Measurements from ENCODE around the gene PON2. TPM values are rescaled to one million over a fixed set of nuclear protein-coding genes. Genes with fewer than 3 reads are reported as not detected.

PON2 gene
- total RNA-seq, 2 donors from 2014 or later, result 39.1 to 49.8 TPM

DNA sequence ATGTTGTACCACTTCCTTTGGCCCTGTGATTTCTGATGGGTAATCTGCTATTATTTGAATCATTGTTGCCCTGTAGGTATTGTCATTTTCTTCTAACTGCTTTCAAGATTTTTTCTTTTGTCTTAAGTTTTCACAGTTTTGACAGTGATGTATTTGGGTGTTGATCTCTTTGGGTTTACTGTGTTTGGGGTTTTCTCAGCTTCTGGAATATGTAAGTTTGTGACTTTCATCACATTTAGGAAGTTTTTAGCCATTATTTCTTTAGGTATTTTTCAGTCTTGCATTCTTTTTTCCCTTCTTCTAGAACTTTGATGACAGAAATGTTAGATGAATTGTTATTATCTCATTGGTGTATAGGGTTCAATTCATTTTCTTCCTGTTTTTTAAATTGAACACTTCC is 23.1 kb upstream of the PON2 start:
- intact Hi-C loops (cut with DNase I), result no loop called here
- DNase-seq (ENCODE audit: low spot score), result no peak

DNA sequence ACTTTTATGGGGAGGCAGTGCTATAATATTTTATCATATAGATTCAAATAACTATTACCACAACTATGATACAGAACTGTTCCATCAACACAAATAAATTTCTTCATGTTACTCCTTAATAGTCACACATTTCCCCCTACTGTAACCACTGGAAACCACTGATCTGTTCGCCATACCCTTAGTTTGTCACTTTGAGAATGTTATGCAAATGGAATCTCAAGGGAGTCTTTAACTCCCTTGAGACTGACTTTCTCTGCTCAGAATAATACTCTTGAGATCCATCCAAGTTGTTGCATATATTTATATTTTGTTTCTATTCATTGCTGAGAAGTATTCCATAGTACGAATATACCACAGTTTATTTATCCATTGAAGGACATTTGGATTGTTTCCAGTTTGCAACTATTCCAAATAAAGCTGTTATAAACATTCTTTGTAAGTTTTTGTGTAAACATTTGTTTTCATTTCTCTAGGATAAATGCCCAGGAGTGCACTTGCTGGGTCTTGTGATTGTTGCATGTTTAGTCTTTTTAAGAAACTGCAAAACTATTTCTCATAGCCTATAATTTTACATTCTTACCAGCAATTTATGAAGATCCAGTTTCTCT is 19.7 kb upstream of the PON2 start:
- no peak for DNase-seq (ENCODE audit: low spot score)
- intact Hi-C loops (cut with DNase I), result no loop called here

DNA sequence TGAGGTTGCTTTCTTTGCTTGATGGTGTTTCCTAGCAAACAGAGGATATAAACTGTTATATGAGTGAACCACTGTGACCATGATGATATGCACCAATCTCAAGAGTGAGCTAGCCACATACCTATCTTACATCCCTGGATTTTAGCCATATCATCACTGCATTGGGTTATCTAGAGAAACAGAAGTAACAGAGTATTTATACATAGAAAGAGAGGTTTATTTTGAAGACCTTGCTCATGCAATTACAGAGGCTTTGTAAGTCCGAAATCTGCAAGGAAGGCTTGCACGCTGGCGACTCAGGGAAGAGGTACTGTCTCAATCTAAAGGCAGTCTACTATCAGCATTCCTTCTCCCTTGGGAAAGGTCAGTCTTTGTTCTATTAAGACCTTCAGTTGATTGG is 11.8 kb upstream of the PON2 start:
- intact Hi-C loops (cut with DNase I), result no loop called here
- DNase-seq (ENCODE audit: low spot score), result no peak

- DNase-seq (ENCODE audit: low spot score), result no peak
- intact Hi-C loops (cut with DNase I), result no loop called here
Observed at GRCh38 chr7:95444796-95445195, 10.0 kb upstream of the PON2 start.

DNA sequence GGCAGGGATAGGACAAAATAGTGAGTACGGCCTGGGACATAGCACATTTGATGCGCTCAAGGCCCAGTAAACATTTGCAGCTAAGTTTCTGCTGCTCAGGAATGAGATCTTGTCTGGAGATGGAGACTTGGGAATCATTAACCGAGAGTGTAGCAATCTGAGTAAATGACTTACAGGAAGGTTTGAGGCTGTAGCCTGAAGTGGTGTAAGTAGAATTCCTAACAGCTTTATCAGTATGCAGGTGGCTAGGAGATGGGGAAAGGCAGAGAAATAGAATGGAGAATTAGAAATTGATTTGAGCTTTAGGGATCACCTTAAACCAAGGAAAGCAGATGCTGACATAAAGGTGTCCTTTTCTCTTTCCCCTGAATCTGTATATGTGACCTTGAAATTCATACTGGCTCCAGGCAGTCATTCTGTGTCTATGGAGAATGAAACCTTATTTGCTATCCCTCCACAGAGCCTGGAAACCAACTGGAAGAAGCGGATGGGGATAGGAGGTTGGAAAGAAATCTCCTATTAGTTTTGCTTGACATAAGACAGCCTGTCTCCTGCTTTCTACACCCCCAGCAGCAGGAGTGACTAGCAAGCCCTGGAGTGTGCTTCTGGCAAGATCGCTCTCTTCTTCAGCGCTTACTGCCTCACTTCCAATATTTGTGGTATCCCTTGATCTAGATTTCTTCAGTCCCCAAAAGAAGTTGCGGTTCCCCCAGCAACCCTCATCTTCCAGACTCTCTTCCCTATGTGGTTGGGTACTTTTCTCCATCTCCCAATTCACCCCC is 6.4 kb upstream of the PON2 start:
- DNase-seq (ENCODE audit: low spot score), result no peak
- intact Hi-C loops (cut with DNase I), result no loop called here

GRCh38 chr7:95440394-95441038 is 5.7 kb upstream of the PON2 start:
- intact Hi-C loops (cut with DNase I), result no loop called here
- DNase-seq (ENCODE audit: low spot score), result no peak

- no peak for DNase-seq (ENCODE audit: low spot score)
- intact Hi-C loops (cut with DNase I), result no loop called here
Observed at GRCh38 chr7:95436407-95436806, 1.6 kb upstream of the PON2 start.

DNA sequence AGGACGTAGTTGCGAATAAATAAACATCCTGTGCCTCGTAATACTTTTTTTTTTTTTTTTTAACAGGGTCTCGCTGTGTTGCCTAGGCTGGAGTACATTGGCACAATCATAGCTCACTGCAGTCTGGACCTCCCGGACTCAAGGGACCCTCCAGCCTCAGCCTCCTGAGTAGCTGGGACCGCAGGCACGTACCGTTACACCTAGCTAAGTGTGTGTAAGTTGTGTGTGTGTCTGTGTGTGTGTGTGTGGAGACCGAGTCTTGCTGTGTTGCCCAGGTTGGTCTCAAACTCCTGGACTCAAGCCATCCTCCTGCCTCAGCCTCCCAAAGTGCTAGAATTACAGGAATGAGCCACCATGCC is 573 bp upstream of the PON2 start:
- intact Hi-C loops (cut with DNase I), result no loop called here
- no peak for DNase-seq (ENCODE audit: low spot score)

- intact Hi-C loops (cut with DNase I), result no loop called here
- no peak for DNase-seq (ENCODE audit: low spot score)
Observed at GRCh38 chr7:95433952-95434556, 774 bp downstream of the PON2 start.

- DNase-seq (ENCODE audit: low spot score), result no peak
- intact Hi-C loops (cut with DNase I), result no loop called here
Observed at GRCh38 chr7:95433129-95433528, 1.7 kb downstream of the PON2 start.

GRCh38 chr7:95432606-95433005 is 2.2 kb downstream of the PON2 start:
- intact Hi-C loops (cut with DNase I), result no loop called here
- DNase-seq (ENCODE audit: low spot score), result no peak

GRCh38 chr7:95430864-95431263 is 4.0 kb downstream of the PON2 start:
- no peak for DNase-seq (ENCODE audit: low spot score)
- intact Hi-C loops (cut with DNase I), result no loop called here

DNA sequence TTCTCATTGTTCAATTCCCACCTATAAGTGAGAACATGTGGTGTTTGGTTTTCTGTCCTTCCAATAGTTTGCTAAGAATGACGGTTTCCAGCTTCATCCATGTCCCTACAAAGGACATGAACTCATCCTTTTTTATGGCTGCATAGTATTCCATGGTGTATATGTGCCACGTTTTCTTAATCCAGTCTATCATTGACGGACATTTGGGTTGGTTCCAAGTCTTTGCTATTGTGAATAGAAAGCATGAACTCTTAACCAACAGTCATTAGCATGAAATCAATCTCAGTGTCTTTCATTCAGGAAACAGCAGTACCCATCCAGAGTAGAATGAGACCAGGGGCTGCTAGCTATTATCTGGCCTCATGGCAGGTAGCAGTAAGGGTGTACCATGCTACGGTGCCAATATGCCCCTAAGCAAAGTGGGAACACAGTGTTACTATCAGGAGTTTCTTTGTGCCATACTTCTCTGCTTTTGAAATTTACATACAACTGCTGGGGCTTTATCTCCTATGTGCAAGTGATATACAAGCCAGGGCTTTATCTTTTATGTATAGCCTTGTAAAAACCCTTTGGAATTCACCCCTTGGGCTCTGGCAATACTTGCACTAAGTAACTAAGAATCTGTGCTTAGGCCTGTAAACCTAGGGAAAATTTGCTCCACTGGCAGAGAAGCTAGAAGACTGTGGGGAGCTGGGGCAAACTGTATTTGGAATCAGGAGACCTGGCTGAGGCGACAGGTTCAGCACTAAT is 5.4 kb downstream of the PON2 start:
- intact Hi-C loops (cut with DNase I), result no loop called here
- DNase-seq (ENCODE audit: low spot score), result no peak

GRCh38 chr7:95427914-95428516 is 6.8 kb downstream of the PON2 start:
- intact Hi-C loops (cut with DNase I), result no loop called here
- DNase-seq (ENCODE audit: low spot score), result no peak

GRCh38 chr7:95427166-95427565 is 7.7 kb downstream of the PON2 start:
- intact Hi-C loops (cut with DNase I), result no loop called here
- DNase-seq (ENCODE audit: low spot score), result no peak

DNA sequence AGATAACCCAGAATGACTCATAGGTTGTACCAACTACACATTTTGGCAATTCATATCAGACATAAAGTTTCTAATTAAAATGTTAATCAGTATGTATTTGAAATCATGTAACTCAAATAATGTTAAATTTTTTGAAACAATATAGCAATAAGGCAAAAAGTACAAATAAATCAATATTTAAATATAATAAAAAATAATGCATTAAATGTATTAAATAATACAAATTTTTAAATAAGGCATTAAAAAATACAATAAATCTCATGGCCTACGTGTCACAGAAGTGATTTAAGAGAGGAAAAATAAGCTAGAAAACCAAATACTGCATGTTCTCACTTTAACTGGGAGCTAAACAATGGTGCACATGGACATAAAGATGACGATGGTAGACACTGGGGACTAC is 9.1 kb downstream of the PON2 start:
- DNase-seq (ENCODE audit: low spot score), result no peak
- intact Hi-C loops (cut with DNase I), result no loop called here

GRCh38 chr7:95424716-95425115 is 10.1 kb downstream of the PON2 start:
- DNase-seq (ENCODE audit: low spot score), result no peak
- intact Hi-C loops (cut with DNase I), result no loop called here

DNA sequence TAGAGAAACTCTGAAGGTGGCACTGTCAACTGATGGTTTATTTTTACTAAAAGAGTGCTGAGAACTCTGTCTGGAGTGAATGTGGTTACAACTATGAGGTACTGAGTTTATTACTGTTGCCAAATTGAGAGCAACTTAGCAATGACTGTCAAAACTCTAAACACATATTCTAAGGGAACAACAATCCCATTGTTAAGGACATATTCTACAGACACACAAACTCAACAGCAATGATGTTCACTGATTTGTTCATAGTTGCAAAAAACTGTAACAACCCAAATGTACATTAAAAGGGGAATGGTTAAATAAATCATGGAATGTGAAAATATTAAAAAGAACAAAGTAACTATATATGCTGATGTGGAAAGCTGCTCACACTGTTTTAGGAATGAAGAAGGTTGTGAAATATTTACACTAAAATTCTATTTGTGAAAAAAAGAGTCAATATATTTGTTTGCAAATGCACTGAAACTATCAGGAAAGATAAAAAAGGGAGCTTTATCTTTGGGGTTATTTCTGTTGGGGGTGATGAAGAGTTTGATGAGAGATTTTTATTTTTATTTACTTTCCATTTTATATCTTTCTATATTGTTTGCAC is 12.9 kb downstream of the PON2 start:
- intact Hi-C loops (cut with DNase I), result no loop called here
- no peak for DNase-seq (ENCODE audit: low spot score)

All from posterior vena cava (tissue), 2 donors.